Measurements from ENCODE around the gene PLA2G6. TPM values are rescaled to one million over a fixed set of nuclear protein-coding genes. Genes with fewer than 3 reads are reported as not detected.

The PLA2G6 gene
- total and polyA plus RNA-seq, 9 of the 15 experiments (the other 6 are each of a cell fraction or from before 2014, with no cell fraction given) = 0.11 to 12.2 (median 9.7) TPM

DNA sequence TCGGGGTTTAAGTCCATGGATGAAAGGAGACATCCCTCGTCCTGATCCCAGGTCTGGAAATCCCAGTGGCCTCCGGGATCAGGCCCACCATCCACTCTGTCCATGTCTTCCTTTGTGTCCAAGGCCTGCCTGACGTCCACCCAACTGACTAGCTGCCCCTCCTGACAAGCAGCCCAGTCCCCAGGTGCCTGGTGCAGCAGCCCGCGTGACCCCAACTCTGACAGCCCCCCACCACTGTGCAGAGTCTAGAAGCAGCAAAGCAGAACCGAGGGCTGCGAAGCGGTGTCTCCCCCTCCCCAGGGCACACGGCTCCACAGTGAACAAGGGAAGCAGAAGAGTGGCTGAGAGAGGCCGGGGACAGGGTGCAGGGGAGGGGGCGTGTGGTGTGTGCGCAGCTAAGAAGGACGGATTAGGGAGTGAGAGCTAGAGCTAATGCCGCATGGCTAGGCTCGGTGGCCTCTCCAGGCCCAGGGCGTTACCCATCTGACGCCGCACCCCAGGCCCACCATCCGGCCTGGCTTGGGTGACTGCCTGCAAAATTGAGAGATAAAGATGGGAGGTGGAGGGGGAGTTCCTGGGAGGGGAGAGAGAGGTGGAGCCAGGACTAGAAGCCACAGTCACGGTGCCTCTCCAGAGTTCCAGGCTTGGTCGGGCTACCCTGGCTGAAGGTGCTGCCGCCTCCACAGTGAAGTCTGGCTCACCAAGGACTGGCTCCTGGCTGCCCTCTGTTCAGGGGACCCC is 54.5 kb downstream of the PLA2G6 start (continued):
- TF ChIP-seq VEZF1 (CRISPR knock-in tag; IDR thresholded peaks at IDR 0.05) (peak; percentile 48), TAL1 (IDR thresholded peaks at IDR 0.05) (no peak), ZNF639 (CRISPR knock-in tag; conservative IDR thresholded peaks at IDR 0.05 in 1 of 2, IDR thresholded peaks at IDR 0.05 in 1 of 2) (peak in 1 of 2 experiments; percentile 57; a peak in 2 of 4 replicates), NRF1 (conservative IDR thresholded peaks at IDR 0.05 in 1 of 2, IDR thresholded peaks at IDR 0.05 in 1 of 2) (peak in 1 of 2 experiments; percentile 51; a peak in 2 of 4 replicates), BACH1 (tag; IDR thresholded peaks at IDR 0.05) (no peak), KLF13 (tag; IDR thresholded peaks at IDR 0.05; ENCODE audit: borderline replicate concordance, low read depth) (no peak), ZNF780A (CRISPR knock-in tag; IDR thresholded peaks at IDR 0.05) (no peak), FOXK2 (conservative IDR thresholded peaks at IDR 0.05 in 1 of 2, IDR thresholded peaks at IDR 0.05 in 1 of 2; ENCODE audit: low read depth in 2 of 2) (no peak), NR1H2 (CRISPR knock-in tag; IDR thresholded peaks at IDR 0.05) (no peak), ZNF384 (IDR thresholded peaks at IDR 0.05; ENCODE audit: low read depth, low read length) (no peak), ZNF23 (CRISPR knock-in tag; IDR thresholded peaks at IDR 0.05) (no peak), YY1 (IDR thresholded peaks at IDR 0.05; ENCODE audit: borderline replicate concordance in 1 of 3, control insufficient read depth in 1 of 3, extremely low read depth in 1 of 3, insufficient read depth in 3 of 3, insufficient read length in 1 of 3, insufficient replicate concordance in 2 of 3, low read depth in 1 of 3, low read length in 2 of 3) (peak in 1 of 3 experiments; percentile 66), NFRKB (IDR thresholded peaks at IDR 0.05; ENCODE audit: low read depth) (0 out of 2 replicates have a peak, but pooled peaks have one; percentile 51), CREBBP (IDR thresholded peaks at IDR 0.05; ENCODE audit: low read depth, low read length) (no peak), CBFA2T3 (IDR thresholded peaks at IDR 0.05) (peak; percentile 63), ATF3 (IDR thresholded peaks at IDR 0.05) (no peak), ATF3 (CRISPR knock-in tag; conservative IDR thresholded peaks at IDR 0.05) (no peak), ZBTB9 (CRISPR knock-in tag; IDR thresholded peaks at IDR 0.05) (0 out of 2 replicates have a peak, but pooled peaks have one; percentile 41), HDAC3 (IDR thresholded peaks at IDR 0.05; ENCODE audit: borderline replicate concordance, partially characterized antibody) (no peak)
- TF ChIP-seq, protein P1, sequence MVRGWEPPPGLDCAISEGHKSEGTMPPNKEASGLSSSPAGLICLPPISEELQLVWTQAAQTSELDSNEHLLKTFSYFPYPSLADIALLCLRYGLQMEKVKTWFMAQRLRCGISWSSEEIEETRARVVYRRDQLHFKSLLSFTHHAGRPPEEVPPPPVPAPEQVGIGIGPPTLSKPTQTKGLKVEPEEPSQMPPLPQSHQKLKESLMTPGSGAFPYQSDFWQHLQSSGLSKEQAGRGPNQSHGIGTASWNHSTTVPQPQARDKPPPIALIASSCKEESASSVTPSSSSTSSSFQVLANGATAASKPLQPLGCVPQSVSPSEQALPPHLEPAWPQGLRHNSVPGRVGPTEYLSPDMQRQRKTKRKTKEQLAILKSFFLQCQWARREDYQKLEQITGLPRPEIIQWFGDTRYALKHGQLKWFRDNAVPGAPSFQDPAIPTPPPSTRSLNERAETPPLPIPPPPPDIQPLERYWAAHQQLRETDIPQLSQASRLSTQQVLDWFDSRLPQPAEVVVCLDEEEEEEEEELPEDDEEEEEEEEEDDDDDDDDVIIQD (CRISPR knock-in tag; IDR thresholded peaks at IDR 0.05) = no peak

All from K562 (cell line).